ENCODE measurements around the gene ETV3L.

The ETV3L gene

GRCh38 chr1:157045250-157046218 lies 54.1 kb downstream of the ETV3L start, which contains the start of gene ARHGEF11 (continued):
- TF ChIP-seq RBAK (tag by site-specific recombination; IDR thresholded peaks at IDR 0.05) (no peak), ZNF777 (tag by site-specific recombination; IDR thresholded peaks at IDR 0.05; ENCODE audit: borderline replicate concordance) (no peak), ZNF202 (tag by site-specific recombination; IDR thresholded peaks at IDR 0.05; ENCODE audit: borderline replicate concordance) (no peak), ZNF140 (tag by site-specific recombination; IDR thresholded peaks at IDR 0.05) (no peak), TRIM28 (IDR thresholded peaks at IDR 0.05; ENCODE audit: borderline replicate concordance, low read length) (no peak), ZNF843 (tag by site-specific recombination; IDR thresholded peaks at IDR 0.05) (no peak), ZNF624 (tag by site-specific recombination; IDR thresholded peaks at IDR 0.05) (no peak), ZNF521 (tag by site-specific recombination; IDR thresholded peaks at IDR 0.05) (no peak), ZNF514 (tag by site-specific recombination; IDR thresholded peaks at IDR 0.05) (no peak), ZNF791 (tag by site-specific recombination; IDR thresholded peaks at IDR 0.05) (no peak), AEBP2 (tag by site-specific recombination; IDR thresholded peaks at IDR 0.05; ENCODE audit: borderline replicate concordance) (no peak), ZNF645 (tag by site-specific recombination; IDR thresholded peaks at IDR 0.05) (no peak), ZBTB7A (tag by site-specific recombination; IDR thresholded peaks at IDR 0.05; ENCODE audit: low read depth) (no peak), ZNF529 (tag by site-specific recombination; IDR thresholded peaks at IDR 0.05; ENCODE audit: insufficient replicate concordance) (no peak), PRDM4 (tag by site-specific recombination; IDR thresholded peaks at IDR 0.05) (no peak), HIC1 (tag by site-specific recombination; IDR thresholded peaks at IDR 0.05) (no peak), WT1 (tag by site-specific recombination; IDR thresholded peaks at IDR 0.05) (0 out of 2 replicates have a peak, but pooled peaks have one; percentile 13), ZNF114 (tag by site-specific recombination; IDR thresholded peaks at IDR 0.05) (no peak), SALL2 (tag by site-specific recombination; IDR thresholded peaks at IDR 0.05; ENCODE audit: borderline replicate concordance) (no peak), ZNF704 (tag by site-specific recombination; IDR thresholded peaks at IDR 0.05) (no peak), SCRT2 (tag by site-specific recombination; IDR thresholded peaks at IDR 0.05) (no peak), KLF7 (tag by site-specific recombination; IDR thresholded peaks at IDR 0.05; ENCODE audit: borderline replicate concordance) (no peak), ZNF433 (tag by site-specific recombination; IDR thresholded peaks at IDR 0.05; ENCODE audit: low read depth) (no peak), ZNF626 (tag by site-specific recombination; IDR thresholded peaks at IDR 0.05) (0 out of 2 replicates have a peak, but pooled peaks have one; percentile 5), OVOL3 (tag by site-specific recombination; IDR thresholded peaks at IDR 0.05) (no peak), ZNF621 (tag by site-specific recombination; IDR thresholded peaks at IDR 0.05) (no peak), ELK4 (IDR thresholded peaks at IDR 0.05; ENCODE audit: borderline replicate concordance, low read depth, low read length) (no peak), ZFP41 (tag by site-specific recombination; IDR thresholded peaks at IDR 0.05; ENCODE audit: borderline replicate concordance) (no peak), ZSCAN30 (tag by site-specific recombination; IDR thresholded peaks at IDR 0.05) (peak; percentile 62; the same call in 1 of the 2 replicates), FEZF1 (tag by site-specific recombination; IDR thresholded peaks at IDR 0.05) (peak; percentile 19; the same call in 1 of the 2 replicates)

Data from HEK293 (cell line).